Fibroblast of mammary gland (primary cell): ENCODE data around the gene INTS6.

Source experiments
- DNase-seq: peaks from one replicate; pipeline ENCODE4 v3.0.0-alpha.2; 2010; ENCODE audit warnings: low read depth
- H3K4me3 ChIP-seq: 2 replicates; pipeline ENCODE4 v1.5.1; 2011; ENCODE audit warnings: low read depth, mild to moderate bottlenecking, low read length, moderate library complexity; ENCODE audit not compliant: control insufficient read depth
- TF ChIP-seq, protein P1 (sequence below): conservative IDR thresholded peaks from 2 replicates; pipeline ENCODE4 v1.5.1; 2011; ENCODE audit warnings: low read depth, low read length, inconsistent platforms; ENCODE audit not compliant: control insufficient read depth, insufficient read depth

Gene INTS6

GRCh38 chr13:51457086-51457815, 4.4 kb upstream of the INTS6 start:
- no peak for DNase-seq
- no peak overlapping the region for H3K4me3 ChIP-seq
- TF ChIP-seq, protein P1, sequence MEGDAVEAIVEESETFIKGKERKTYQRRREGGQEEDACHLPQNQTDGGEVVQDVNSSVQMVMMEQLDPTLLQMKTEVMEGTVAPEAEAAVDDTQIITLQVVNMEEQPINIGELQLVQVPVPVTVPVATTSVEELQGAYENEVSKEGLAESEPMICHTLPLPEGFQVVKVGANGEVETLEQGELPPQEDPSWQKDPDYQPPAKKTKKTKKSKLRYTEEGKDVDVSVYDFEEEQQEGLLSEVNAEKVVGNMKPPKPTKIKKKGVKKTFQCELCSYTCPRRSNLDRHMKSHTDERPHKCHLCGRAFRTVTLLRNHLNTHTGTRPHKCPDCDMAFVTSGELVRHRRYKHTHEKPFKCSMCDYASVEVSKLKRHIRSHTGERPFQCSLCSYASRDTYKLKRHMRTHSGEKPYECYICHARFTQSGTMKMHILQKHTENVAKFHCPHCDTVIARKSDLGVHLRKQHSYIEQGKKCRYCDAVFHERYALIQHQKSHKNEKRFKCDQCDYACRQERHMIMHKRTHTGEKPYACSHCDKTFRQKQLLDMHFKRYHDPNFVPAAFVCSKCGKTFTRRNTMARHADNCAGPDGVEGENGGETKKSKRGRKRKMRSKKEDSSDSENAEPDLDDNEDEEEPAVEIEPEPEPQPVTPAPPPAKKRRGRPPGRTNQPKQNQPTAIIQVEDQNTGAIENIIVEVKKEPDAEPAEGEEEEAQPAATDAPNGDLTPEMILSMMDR: no peak

DNA sequence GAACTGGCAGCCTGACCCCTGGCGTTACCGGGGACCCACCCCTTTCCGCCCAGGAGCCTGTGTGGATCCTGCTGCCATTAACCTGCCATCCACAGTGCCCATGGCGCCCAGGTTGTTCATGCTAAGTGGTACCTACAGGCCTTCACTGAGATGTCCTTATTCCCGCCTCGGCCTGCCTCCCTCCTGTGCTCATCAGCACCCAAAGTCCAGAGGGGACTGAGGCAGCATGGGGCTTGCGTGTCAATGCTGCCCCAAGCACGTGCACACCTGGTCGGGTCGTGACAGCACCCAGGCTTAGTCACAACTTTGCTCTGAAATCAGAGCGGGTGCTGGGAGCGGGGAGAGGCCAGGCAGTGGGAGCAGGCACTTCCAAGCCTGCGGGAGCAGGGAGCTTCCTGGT, 3.7 kb upstream of the INTS6 start:
- TF ChIP-seq, protein P1: no peak
- no peak for DNase-seq
- H3K4me3 ChIP-seq: no peak overlapping the region

DNA sequence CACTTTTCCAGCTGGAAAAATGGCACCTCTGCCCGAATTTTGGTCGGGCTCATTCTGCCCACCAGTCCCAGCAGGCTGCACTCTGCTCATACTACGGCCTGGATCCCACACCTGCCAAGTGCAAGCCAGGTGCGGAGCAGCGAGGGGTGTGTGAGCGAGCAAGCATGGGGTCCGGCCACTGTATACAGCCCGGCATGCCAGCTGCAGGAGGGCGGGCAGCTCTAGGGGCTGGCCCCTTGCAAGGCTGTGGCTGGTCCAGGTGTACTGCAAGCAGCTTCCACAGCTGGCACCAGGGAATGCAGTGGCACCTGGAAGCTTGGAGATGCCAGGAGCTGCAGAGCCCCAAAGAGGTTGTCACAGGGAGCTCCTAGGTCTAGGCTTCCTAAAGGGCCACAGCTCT, 2.7 kb upstream of the INTS6 start:
- DNase-seq: no peak
- TF ChIP-seq, protein P1: no peak
- no peak overlapping the region for H3K4me3 ChIP-seq

DNA sequence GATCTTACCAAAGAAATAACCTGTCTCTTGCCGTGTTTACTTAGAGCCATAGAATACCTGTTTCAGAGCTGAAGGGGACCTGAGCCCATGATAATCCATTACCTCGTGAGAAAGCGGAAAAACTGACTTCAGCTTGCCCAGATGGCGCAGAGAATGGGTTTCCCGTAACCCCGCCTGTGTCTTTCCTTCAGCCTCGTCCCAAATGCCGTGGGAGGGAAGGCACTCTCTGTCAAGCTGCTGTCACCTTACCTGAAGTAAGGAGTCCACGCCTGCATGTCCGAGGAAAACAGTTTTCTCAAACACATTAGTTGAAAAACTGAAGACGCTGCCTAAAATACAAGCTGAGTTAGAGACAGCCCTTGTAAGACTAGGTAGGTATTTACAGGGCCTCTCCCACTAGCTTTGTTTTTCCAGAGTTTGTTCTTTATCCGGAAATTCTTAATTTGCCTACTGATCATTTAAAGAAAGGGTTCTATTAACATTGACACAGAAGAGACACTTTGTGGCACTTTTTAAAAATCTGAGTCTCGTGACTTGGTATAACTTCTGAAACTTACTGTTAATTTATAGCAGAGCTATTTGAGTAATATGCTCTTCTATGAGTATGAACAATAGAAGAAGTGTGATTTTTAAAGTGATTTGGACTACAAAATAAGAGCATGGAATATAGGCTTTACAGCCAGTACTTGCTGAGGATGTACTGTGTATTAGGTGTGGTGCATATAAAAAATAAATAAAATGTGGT, 1.3 kb upstream of the INTS6 start:
- peak; percentile 21 for DNase-seq
- TF ChIP-seq, protein P1: no peak
- peak overlapping the region; percentile 77 for H3K4me3 ChIP-seq

DNA sequence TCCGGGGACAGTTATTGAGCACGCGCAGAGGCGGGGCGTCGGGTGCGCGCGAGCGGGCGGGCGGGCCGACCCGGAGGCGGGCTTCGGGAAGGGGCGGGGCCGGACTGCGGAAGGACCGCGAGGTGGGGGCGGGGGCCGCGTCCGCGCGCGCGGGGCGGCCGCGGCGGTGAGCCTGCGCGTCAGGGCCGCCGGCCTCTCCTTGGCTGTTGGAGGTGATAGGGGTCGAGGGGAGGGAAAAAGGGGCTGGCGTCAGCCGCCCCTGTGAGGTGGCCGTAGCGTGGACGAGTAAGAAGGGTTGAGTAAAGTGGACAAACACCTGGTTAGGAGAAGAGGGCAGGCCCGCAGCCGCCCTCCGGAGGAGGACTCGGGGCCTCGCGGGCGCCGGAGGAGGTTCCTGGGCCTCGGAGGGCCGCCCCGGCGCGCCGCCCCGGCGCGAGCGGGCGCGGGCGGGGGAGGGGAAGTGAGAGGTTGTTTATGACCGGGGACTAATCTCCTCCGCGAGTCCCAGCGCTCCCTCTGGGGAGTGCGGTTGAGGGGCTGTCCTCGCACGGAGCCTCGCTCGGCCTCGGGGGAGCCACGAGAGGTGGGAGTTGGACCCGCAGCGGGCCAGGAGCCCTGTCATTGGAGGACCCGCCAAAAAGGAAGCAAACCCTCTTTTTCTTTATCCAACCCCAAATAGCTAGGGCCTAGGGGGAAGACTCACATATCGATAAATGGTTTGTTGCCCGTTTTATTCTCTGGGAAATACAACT, 547 bp upstream of the INTS6 start:
- peak overlapping the region; percentile 77 for H3K4me3 ChIP-seq
- no peak for DNase-seq
- TF ChIP-seq, protein P1: no peak

- DNase-seq: peak; percentile 63
- H3K4me3 ChIP-seq: peak overlapping the region; percentile 84
- TF ChIP-seq, protein P1: no peak
Observed at GRCh38 chr13:51451467-51452360, 1.1 kb downstream of the INTS6 start.
